Panc1 (cell line): ENCODE data around the gene XPNPEP1.

Experiments used
- REST ChIP-seq, 2 experiments: IDR thresholded peaks; 2 replicates each; pipeline ENCODE4 v1.6.1; 2011 to 2012; ENCODE audit warnings: low read depth in 2 of 2, control low read depth in 1 of 2, low read length in 1 of 2, mild to moderate bottlenecking in 1 of 2, moderate library complexity in 1 of 2; ENCODE audit not compliant: insufficient read depth in 1 of 2
- TF ChIP-seq, protein P1 (sequence below): fragments of 450-650 bp; IDR thresholded peaks from 2 replicates; pipeline ENCODE4 v1.5.1; 2017; ENCODE audit warnings: mild to moderate bottlenecking

DNA sequence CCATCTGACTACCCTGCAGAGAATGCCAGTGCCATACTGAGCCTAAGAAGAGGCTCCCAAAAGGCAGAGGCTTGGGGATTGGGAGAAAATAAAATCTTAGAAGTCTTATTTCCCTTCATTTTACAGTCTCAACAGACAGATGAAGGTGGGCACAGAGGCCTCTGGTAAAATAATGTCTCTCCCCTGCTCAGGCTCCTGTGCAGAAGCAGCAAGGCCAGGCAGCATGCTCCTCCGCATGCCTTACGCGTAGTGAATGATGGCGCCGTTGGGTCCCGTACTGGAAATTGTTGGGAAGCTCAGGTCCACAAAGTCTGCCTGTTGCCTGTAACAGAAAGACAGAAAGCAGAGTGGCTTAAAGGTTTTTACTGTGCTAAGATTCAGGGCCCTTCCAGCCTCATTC, 45.8 kb downstream of the XPNPEP1 start:
- TF ChIP-seq, protein P1, sequence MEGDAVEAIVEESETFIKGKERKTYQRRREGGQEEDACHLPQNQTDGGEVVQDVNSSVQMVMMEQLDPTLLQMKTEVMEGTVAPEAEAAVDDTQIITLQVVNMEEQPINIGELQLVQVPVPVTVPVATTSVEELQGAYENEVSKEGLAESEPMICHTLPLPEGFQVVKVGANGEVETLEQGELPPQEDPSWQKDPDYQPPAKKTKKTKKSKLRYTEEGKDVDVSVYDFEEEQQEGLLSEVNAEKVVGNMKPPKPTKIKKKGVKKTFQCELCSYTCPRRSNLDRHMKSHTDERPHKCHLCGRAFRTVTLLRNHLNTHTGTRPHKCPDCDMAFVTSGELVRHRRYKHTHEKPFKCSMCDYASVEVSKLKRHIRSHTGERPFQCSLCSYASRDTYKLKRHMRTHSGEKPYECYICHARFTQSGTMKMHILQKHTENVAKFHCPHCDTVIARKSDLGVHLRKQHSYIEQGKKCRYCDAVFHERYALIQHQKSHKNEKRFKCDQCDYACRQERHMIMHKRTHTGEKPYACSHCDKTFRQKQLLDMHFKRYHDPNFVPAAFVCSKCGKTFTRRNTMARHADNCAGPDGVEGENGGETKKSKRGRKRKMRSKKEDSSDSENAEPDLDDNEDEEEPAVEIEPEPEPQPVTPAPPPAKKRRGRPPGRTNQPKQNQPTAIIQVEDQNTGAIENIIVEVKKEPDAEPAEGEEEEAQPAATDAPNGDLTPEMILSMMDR: no peak
- no peak for TF ChIP-seq REST (IDR thresholded peaks at IDR 0.05; ENCODE audit: insufficient read depth in 1 of 2, low read depth in 2 of 2, low read length in 1 of 2)
